ENCODE measurements around the gene NEK4.
A peak's percentile ranks its signal among the peaks of the same experiment; 100 is the strongest.

Gene NEK4

GRCh38 chr3:52809662-52810377 is 39.1 kb upstream of the NEK4 start:
- POLR2A ChIA-PET, result no interaction called here
- no peaks in the 10 kb centered on the region for H3K9me3 ChIP-seq (ENCODE audit: control insufficient read depth, insufficient read depth, low read depth, low read length)
- TF ChIP-seq ZNF510 (tag by site-specific recombination; IDR thresholded peaks at IDR 0.05; ENCODE audit: insufficient replicate concordance), result no peak
- no peak for TF ChIP-seq OVOL3 (tag by site-specific recombination; IDR thresholded peaks at IDR 0.05)
- TF ChIP-seq ZBTB49 (tag by site-specific recombination; IDR thresholded peaks at IDR 0.05; ENCODE audit: low read depth), result no peak
- no peak for TF ChIP-seq ZNF785 (tag by site-specific recombination; IDR thresholded peaks at IDR 0.05)
- no peak for TF ChIP-seq ZNF645 (tag by site-specific recombination; IDR thresholded peaks at IDR 0.05)
- TF ChIP-seq ZNF394 (tag by site-specific recombination; IDR thresholded peaks at IDR 0.05; ENCODE audit: borderline replicate concordance), result 0 out of 2 replicates have a peak, but pooled peaks have one; percentile 20
- no peak for TF ChIP-seq MYNN (tag by site-specific recombination; IDR thresholded peaks at IDR 0.05; ENCODE audit: borderline replicate concordance)
- no peak for TF ChIP-seq ZSCAN16 (tag by site-specific recombination; IDR thresholded peaks at IDR 0.05)
- H3K36me3 ChIP-seq (ENCODE audit: control insufficient read depth in 2 of 2, insufficient read depth in 1 of 2, low read length in 2 of 2), result no peaks in the 10 kb centered on the region
- no peak overlapping the region for H3K4me3 ChIP-seq (ENCODE audit: low read depth, low read length)
- H3K27ac ChIP-seq (ENCODE audit: extremely low read depth, low read depth, low read length), result no peak overlapping the region
- no peaks in the 10 kb centered on the region for H3K4me1 ChIP-seq (ENCODE audit: control insufficient read depth, insufficient read depth, low read length)
- CTCF ChIA-PET, result no interaction called here

- H3K9me3 ChIP-seq (ENCODE audit: control insufficient read depth, insufficient read depth, low read depth, low read length), result no peaks in the 10 kb centered on the region
- POLR2A ChIA-PET, result no interaction called here
- H3K4me3 ChIP-seq (ENCODE audit: low read depth, low read length), result no peak overlapping the region
- no peak overlapping the region for H3K27ac ChIP-seq (ENCODE audit: extremely low read depth, low read depth, low read length)
- H3K36me3 ChIP-seq (ENCODE audit: control insufficient read depth in 2 of 2, insufficient read depth in 1 of 2, low read length in 2 of 2), result no peaks in the 10 kb centered on the region
- H3K4me1 ChIP-seq (ENCODE audit: control insufficient read depth, insufficient read depth, low read length), result no peaks in the 10 kb centered on the region
- peak; percentile 34; the same call in 1 of the 2 replicates for TF ChIP-seq ZBTB17 (tag by site-specific recombination; IDR thresholded peaks at IDR 0.05)
- TF ChIP-seq PRDM2 (tag by site-specific recombination; IDR thresholded peaks at IDR 0.05; ENCODE audit: borderline replicate concordance), result no peak
- no peak for TF ChIP-seq ZNF548 (tag by site-specific recombination; IDR thresholded peaks at IDR 0.05)
- peak; percentile 11; the same call in 1 of the 2 replicates for TF ChIP-seq ZFHX2 (tag by site-specific recombination; conservative IDR thresholded peaks at IDR 0.05)
- peak; percentile 91 for TF ChIP-seq ZNF366 (tag by site-specific recombination; conservative IDR thresholded peaks at IDR 0.05)
- CTCF ChIA-PET, result interaction anchor here (1.1 kb wide), 1 partner anchor 12 kb away, joined by 4 read pairs; no protein-coding TSS in a partner anchor
These were observed 38.4 kb upstream of the NEK4 start for GRCh38 chr3:52809149-52809548.
